ENCODE results near the gene FOXA3.

The FOXA3 gene

GRCh38 chr19:45873219-45873772 lies 9.2 kb downstream of the FOXA3 start:
- no peak for DNase-seq (ENCODE audit: low read depth in 2 of 2)

- DNase-seq (ENCODE audit: low read depth in 2 of 2): no peak
Measured at GRCh38 chr19:45874620-45874966, 10.5 kb downstream of the FOXA3 start.

GRCh38 chr19:45876161-45876410 lies 12.0 kb downstream of the FOXA3 start:
- DNase-seq (ENCODE audit: low read depth in 2 of 2): peak in 1 of 2 donors; percentile 36

- DNase-seq (ENCODE audit: low read depth in 2 of 2): no peak
Measured at GRCh38 chr19:45876411-45877197, 12.5 kb downstream of the FOXA3 start.

GRCh38 chr19:45878043-45878794 lies 14.1 kb downstream of the FOXA3 start:
- DNase-seq (ENCODE audit: low read depth in 2 of 2): peak in 1 of 2 donors; percentile 39

- DNase-seq (ENCODE audit: low read depth in 2 of 2): no peak
Measured at GRCh38 chr19:45879055-45879454, 14.9 kb downstream of the FOXA3 start.

GRCh38 chr19:45879971-45880370 lies 15.8 kb downstream of the FOXA3 start:
- DNase-seq (ENCODE audit: low read depth in 2 of 2): no peak

GRCh38 chr19:45881082-45881908 lies 17.2 kb downstream of the FOXA3 start:
- DNase-seq (ENCODE audit: low read depth in 2 of 2): no peak

- DNase-seq (ENCODE audit: low read depth in 2 of 2): no peak
Measured at GRCh38 chr19:45881909-45882528, 17.9 kb downstream of the FOXA3 start.

- DNase-seq (ENCODE audit: low read depth in 2 of 2): peak; percentile 74 to 75
Measured at GRCh38 chr19:45882652-45883585, 18.8 kb downstream of the FOXA3 start.

- no peak for DNase-seq (ENCODE audit: low read depth in 2 of 2)
Measured at GRCh38 chr19:45883586-45883880, 19.4 kb downstream of the FOXA3 start.

GRCh38 chr19:45883881-45884681 lies 20.0 kb downstream of the FOXA3 start:
- DNase-seq (ENCODE audit: low read depth in 2 of 2): no peak

- peak; percentile 23 to 34 for DNase-seq (ENCODE audit: low read depth in 2 of 2)
Measured at GRCh38 chr19:45884682-45885555, 20.8 kb downstream of the FOXA3 start.

- peak; percentile 80 to 82 for DNase-seq (ENCODE audit: low read depth in 2 of 2)
Measured at GRCh38 chr19:45885556-45886426, 21.7 kb downstream of the FOXA3 start, which contains the start of gene IRF2BP1. Gene IRF2BP1 (minus strand): TSS chr19:45886141. CDS start chr19:45885774, 367 bp downstream.

- DNase-seq (ENCODE audit: low read depth in 2 of 2): peak; percentile 79 to 85
Measured at GRCh38 chr19:45886427-45887199, 22.5 kb downstream of the FOXA3 start.

- no peak for DNase-seq (ENCODE audit: low read depth in 2 of 2)
Measured at GRCh38 chr19:45887200-45887710, 23.1 kb downstream of the FOXA3 start.
